ENCODE measurements around the gene NDUFS2. TPM values are rescaled to one million over a fixed set of nuclear protein-coding genes. Genes with fewer than 3 reads are reported as not detected.

NDUFS2 gene
- total and polyA plus RNA-seq, 9 of the 15 experiments (the other 6 are each of a cell fraction or from before 2014, with no cell fraction given): 70.0 to 176 (median 141) TPM

DNA sequence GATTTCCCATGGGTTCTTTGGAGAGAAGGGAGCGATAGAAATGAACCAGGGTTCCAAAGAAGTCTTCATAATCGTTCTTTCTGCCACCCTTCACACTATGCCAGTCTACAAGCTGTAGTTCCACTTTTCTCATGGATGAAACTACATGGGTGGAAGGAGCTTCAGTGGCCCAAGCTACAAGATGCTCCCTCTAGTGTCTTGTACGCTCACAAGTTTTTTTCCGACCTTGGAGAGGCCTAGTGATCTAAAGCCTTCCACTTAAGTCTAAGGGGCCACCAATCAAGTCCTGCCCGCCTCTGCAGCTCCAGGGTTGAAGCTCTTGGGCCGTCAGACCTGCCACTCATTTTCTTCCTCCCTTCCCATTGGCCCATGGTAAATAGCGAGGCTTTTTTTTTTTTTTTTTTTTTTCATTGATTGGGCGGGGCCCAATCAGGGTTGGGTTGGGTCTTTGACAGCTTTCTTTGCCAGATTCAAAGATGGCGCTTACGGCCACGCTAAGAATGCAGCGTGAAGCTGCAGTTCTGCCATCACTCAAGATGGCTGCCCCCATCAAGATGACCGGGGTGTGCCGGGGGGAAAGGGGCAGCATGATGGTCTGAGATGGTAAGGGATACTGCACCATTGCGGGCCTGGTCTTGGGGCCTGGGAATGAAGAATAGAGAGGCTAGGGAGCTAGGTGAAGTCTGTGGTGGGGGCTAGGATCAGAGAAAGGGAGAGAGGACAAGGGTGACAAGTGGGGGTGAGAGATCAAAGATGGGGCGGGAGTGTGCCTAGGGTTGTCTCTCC lies 23.6 kb downstream of the NDUFS2 start, which contains the start of gene TOMM40L (continued):
- TF ChIP-seq, protein P1, sequence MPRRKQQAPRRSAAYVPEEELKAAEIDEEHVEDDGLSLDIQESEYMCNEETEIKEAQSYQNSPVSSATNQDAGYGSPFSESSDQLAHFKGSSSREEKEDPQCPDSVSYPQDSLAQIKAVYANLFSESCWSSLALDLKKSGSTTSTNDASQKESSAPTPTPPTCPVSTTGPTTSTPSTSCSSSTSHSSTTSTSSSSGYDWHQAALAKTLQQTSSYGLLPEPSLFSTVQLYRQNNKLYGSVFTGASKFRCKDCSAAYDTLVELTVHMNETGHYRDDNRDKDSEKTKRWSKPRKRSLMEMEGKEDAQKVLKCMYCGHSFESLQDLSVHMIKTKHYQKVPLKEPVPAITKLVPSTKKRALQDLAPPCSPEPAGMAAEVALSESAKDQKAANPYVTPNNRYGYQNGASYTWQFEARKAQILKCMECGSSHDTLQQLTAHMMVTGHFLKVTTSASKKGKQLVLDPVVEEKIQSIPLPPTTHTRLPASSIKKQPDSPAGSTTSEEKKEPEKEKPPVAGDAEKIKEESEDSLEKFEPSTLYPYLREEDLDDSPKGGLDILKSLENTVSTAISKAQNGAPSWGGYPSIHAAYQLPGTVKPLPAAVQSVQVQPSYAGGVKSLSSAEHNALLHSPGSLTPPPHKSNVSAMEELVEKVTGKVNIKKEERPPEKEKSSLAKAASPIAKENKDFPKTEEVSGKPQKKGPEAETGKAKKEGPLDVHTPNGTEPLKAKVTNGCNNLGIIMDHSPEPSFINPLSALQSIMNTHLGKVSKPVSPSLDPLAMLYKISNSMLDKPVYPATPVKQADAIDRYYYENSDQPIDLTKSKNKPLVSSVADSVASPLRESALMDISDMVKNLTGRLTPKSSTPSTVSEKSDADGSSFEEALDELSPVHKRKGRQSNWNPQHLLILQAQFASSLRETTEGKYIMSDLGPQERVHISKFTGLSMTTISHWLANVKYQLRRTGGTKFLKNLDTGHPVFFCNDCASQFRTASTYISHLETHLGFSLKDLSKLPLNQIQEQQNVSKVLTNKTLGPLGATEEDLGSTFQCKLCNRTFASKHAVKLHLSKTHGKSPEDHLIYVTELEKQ (CRISPR knock-in tag; IDR thresholded peaks at IDR 0.05): no peak
- TF ChIP-seq SMARCC2 (IDR thresholded peaks at IDR 0.05; ENCODE audit: low read depth) (no peak), SMAD3 (CRISPR knock-in tag; conservative IDR thresholded peaks at IDR 0.05) (0 out of 2 replicates have a peak, but pooled peaks have one; percentile 58), SIN3B (IDR thresholded peaks at IDR 0.05; ENCODE audit: low read depth) (peak; percentile 68; the same call in 1 of the 2 replicates), SAFB (IDR thresholded peaks at IDR 0.05; ENCODE audit: borderline replicate concordance, low read depth, low read length) (no peak), RERE (CRISPR knock-in tag; IDR thresholded peaks at IDR 0.05; ENCODE audit: borderline replicate concordance) (no peak), HNRNPLL (IDR thresholded peaks at IDR 0.05; ENCODE audit: low read depth, low read length, poor library complexity, severe bottlenecking) (no peak), SREBF2 (CRISPR knock-in tag; IDR thresholded peaks at IDR 0.05) (no peak), VEZF1 (CRISPR knock-in tag; IDR thresholded peaks at IDR 0.05) (peak; percentile 81), ZKSCAN1 (IDR thresholded peaks at IDR 0.05; ENCODE audit: low read depth, low read length) (0 out of 2 replicates have a peak, but pooled peaks have one; percentile 6), HDGF (IDR thresholded peaks at IDR 0.05) (no peak; the same call in 1 of the 2 replicates), PRDM10 (IDR thresholded peaks at IDR 0.05; ENCODE audit: partially characterized antibody) (peak; percentile 60)
